Stimulated activated CD8-positive, alpha-beta memory T cell treated with anti-CD3 and anti-CD28 coated beads, Interleukin-7, amount 100 ng/mL, for 1 hour (primary cell): ENCODE results near the gene NADSYN1.
A peak's percentile ranks its signal among the peaks of the same experiment; 100 is the strongest.

Source experiments
- DNase-seq, 2 donors: peaks; one replicate each; pipeline ENCODE4 v3.0.0-alpha.2; 2020; ENCODE audit warnings: low read depth in 2 of 2

Gene NADSYN1

DNA sequence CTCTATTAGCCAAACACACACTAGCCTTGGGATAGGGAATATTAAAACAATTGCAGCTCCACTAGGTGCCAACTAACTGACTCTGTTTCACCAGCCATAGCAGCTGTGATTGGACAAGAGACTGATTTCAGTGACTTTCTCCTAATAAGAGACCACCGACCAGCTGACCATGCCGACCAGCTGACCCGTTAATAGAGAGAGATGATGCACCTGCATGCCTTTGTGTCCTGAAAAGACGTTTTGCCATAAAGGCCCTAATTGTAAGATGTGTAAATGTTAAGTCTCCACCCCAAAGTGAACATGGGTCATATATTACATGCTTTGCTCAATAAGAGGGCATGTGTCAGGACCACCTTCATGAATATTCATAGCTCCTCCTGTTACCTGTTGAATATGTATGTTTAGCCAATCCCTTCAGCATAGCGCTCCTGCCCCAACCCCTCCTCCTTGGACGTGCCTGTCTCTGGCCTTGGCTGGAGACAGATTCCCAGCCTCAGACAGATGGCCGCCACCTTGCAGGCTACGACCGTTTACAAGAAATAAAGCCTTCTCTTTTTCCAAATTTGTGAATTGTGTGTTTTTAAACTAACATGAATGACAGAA, 1.3 kb upstream of the NADSYN1 start:
- no peak for DNase-seq

GRCh38 chr11:71452199-71453036, 585 bp upstream of the NADSYN1 start:
- peak in 1 of 2 donors; percentile 23 for DNase-seq

GRCh38 chr11:71453918-71454304, 908 bp downstream of the NADSYN1 start:
- no peak for DNase-seq

DNA sequence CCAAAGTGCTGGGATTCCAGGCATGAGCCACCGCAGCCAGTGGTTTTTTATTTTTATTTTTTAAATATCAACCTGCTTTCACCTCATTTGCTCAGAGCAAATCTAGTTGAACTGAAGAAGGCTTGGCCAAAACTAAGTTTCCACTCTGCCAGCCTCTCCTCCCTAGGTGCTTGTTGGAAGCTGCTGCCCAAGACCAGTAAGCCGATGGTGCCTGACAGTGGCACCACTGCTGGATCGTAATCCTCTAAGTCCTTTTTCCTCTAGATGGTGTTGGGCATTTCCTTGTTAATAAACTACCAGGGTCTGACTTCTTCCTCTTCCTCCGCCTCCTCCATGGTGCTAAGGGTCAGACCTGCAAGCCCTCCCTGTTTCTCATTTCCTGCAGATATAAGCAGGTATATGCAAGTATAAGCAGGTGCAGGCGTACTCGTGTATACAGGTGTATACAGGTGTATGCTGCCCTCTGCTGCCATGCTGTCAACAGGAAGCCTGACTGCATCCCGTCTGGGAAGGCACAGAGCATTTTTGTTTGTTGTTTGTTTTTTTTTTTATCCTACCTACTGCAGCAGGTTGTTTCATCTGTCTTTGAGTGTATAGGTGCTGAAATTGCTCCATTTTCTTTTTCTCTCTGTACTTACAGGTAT, 1.6 kb downstream of the NADSYN1 start:
- no peak for DNase-seq

GRCh38 chr11:71456294-71456693, 3.3 kb downstream of the NADSYN1 start:
- DNase-seq, result no peak

- DNase-seq, result no peak
Observed at GRCh38 chr11:71456831-71457230, 3.8 kb downstream of the NADSYN1 start.

- no peak for DNase-seq
Observed at GRCh38 chr11:71458146-71459070, 5.4 kb downstream of the NADSYN1 start.

GRCh38 chr11:71459076-71459766, 6.2 kb downstream of the NADSYN1 start:
- DNase-seq, result no peak

- DNase-seq, result no peak
Observed at GRCh38 chr11:71459767-71460320, 6.8 kb downstream of the NADSYN1 start.

DNA sequence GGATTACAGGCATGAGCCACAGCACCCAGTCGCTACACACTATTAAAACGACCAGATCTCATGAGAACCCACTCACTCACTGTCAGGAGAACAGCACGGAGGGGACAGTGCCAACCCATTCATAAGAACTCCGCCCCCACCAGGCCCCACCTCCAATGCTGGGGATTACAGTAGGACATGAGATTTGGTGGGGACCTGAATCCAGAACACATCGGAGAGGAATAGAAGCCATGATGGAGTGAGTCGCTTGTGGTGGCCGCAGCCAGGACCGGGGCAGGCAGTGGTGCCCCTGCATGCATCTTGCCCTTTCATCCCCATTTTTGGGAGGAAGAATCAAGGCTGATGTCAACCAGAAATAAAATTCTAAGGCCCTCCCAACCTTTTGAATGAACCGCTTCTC, 8.7 kb downstream of the NADSYN1 start:
- no peak for DNase-seq

DNA sequence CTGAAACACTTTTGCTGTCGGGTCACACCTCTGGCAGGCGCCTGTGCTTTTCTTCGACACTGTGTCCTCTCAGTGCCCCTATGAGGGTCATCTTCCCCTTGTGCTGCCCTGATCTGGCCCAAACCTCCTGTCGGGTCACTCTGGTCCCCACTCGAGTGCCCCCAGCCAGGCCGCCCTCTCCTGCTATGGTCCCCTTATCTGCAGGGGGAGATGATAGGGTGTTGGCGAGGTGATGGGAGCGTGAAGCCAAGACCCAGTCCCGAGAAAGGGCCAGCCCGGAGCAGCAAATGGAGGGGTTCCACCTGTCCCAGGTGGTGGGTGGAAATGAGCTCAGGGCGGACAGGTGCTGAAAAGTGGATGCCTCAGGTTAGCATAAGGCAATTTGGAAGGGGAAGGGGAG, 9.7 kb downstream of the NADSYN1 start:
- no peak for DNase-seq

DNA sequence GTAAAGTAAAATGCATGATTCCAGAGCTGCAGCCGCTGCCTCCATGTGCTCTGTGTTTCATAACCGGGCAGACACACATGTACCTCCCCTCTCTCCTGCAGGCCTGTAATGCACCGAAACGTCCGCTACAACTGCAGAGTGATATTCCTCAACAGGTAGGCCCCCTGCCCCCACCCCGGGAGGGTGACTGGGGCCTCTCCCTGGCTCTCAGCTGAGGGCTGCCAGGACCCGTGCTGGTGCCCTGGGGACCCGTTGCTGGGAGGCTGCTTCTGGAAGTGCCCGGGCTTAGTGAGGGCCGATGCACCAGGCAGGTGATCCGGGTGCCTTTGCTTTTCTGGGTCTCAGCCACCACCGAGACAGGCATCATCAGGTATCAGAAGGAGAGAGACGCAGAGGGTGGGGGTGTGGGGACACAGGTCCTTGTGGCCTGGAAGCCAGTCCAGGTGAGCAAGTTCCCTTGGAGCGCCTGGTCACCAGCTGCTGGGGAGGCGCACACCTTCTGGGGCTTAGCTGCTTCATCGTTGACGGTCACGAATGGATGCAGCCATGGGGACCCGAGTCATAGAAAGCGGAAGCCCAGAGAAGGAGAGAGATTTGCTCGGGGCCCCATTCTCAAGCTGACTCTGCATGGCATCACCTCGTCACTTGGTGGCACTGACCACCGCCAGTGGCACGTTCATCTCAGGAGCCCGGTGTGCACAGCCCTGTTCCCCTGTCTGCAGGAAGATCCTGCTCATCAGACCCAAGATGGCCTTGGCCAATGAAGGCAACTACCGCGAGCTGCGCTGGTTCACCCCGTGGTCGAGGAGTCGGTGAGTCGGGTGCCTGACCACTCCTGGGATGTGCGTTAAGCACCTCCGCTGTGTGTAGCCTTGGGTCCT, 10.6 kb downstream of the NADSYN1 start:
- no peak for DNase-seq

GRCh38 chr11:71465054-71465453, 12.1 kb downstream of the NADSYN1 start:
- no peak for DNase-seq

- DNase-seq, result no peak
Observed at GRCh38 chr11:71466358-71466757, 13.4 kb downstream of the NADSYN1 start.

DNA sequence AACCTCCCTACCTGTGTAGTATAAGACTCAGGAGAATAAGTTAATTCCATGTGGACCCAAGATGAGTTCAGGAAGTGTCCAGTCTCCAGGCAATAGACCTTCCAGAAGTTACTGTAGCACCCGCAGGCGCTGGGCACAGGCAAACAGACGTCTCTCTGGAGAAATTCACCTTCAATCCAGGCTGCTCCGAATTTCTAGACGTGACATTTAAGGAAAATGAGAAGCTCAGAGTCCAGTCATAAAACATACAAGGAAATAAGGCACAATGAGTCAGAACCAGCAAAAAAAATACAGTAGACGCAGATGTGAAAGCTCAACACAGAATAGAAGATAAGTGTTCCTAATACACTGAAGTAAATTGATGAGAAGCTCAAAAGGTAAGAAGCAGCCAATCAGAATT, 14.2 kb downstream of the NADSYN1 start:
- no peak for DNase-seq

DNA sequence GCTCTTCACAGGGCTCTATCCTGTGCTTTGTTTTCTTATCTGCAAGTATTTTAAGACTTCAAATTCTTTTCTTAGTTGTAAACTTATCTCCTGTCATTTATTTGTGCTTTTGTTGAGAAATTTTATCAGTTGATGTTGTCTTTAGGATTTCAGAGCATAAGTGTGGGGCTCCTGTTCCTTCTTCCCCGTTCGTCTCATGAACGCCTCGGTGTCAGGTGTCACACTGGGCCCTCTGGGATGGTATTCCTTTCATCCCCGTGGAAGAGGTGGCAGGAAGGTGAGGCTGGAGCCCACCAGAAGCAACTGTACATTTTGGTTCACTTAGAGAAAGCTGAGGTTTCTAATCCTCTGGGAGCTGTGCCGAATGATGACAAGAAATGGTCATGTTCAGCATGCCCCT, 17.9 kb downstream of the NADSYN1 start:
- DNase-seq, result no peak

GRCh38 chr11:71472357-71472885, 19.4 kb downstream of the NADSYN1 start:
- DNase-seq, result no peak

DNA sequence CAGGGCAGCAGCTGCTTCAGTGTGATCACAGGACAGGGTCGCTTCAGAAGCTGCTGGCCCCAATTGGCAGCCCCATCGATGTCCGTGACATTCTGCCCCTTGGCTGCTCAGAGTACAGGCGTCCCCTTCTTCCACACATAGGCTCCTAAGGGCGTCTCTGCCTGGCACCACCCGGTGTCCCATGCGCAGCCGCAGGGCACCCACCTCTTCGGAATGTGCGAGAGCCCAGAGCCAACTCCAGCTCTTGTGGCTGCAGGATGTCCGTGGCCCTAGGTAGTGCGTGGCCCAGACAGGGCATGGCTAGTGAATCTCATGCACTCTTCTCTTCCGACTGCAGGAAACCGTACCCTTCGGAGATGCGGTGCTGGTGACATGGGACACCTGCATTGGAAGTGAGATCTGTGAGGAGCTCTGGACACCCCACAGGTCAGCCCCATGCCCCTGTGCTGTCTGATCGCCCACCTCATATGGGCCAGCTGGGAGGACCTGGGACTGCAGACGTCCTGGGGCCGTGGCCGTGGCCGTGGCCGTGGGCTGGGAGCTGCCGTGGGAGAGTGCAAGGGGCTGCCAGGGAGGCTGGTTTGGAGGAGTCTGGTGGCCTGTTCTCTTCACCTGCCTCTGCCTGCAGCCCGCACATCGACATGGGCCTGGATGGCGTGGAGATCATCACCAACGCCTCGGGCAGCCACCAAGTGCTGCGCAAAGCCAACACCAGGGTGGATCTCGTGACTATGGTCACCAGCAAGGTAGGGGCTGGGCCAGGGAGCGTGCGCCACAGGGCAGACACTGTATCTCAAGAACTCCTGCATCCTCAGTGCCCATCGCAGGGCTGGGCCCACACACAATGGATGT, 20.2 kb downstream of the NADSYN1 start:
- DNase-seq, result no peak

DNA sequence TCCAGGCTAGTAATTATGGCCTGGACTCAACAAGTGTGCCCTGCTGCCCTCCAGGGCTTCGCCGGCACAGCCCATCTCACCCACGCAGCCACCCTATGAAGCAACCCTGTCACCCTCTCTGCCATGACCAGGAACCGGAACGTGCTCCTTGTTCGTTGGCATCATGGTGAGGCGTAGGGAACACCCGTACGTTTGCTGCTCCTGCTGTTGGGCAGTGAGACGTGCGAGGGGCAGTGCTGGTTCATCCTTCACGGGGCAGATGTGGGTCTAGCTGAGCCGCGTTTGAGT, 20.7 kb downstream of the NADSYN1 start:
- DNase-seq, result no peak
